Stomach (tissue), 4 donors: ENCODE measurements around the gene USB1.

Experiments used
- EP300 ChIP-seq: sonication (generic); formaldehyde crosslinking; IDR thresholded peaks from one replicate; pipeline ENCODE4 v1.6.1; 2017; ENCODE audit warnings: antibody characterized with exemption
- TF ChIP-seq, protein P1 (sequence below), 7 experiments: fragments of 450-650 bp in 4 of 7; fragments of 200-600 bp in 3 of 7; sonication (generic) in 3 of 7; IDR thresholded peaks; one replicate each; pipeline ENCODE4 v1.5.1; 2016 to 2019; ENCODE audit warnings: antibody characterized with exemption in 7 of 7, control low read depth in 2 of 7, mild to moderate bottlenecking in 1 of 7

- TF ChIP-seq, protein P1, sequence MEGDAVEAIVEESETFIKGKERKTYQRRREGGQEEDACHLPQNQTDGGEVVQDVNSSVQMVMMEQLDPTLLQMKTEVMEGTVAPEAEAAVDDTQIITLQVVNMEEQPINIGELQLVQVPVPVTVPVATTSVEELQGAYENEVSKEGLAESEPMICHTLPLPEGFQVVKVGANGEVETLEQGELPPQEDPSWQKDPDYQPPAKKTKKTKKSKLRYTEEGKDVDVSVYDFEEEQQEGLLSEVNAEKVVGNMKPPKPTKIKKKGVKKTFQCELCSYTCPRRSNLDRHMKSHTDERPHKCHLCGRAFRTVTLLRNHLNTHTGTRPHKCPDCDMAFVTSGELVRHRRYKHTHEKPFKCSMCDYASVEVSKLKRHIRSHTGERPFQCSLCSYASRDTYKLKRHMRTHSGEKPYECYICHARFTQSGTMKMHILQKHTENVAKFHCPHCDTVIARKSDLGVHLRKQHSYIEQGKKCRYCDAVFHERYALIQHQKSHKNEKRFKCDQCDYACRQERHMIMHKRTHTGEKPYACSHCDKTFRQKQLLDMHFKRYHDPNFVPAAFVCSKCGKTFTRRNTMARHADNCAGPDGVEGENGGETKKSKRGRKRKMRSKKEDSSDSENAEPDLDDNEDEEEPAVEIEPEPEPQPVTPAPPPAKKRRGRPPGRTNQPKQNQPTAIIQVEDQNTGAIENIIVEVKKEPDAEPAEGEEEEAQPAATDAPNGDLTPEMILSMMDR (IDR thresholded peaks at IDR 0.05), result no peak
- TF ChIP-seq EP300, result no peak
Observed at GRCh38 chr16:58051296-58051695, 50.1 kb downstream of the USB1 start.
